ENCODE results near the gene MDC1.
A peak's percentile ranks its signal among the peaks of the same experiment; 100 is the strongest.
"Not testable (repeated sequence)": the region's sequence is repeated elsewhere in the genome, so short reads cannot be mapped to it uniquely, and the experiment has no call there.

The MDC1 gene

GRCh38 chr6:30683183-30683979 lies 33.7 kb downstream of the MDC1 start:
- no peak for DNase-seq (ENCODE audit: low read depth in 2 of 2)

- DNase-seq (ENCODE audit: low read depth in 2 of 2), result peak; percentile 70 to 74
Measured at GRCh38 chr6:30682143-30683117, 34.7 kb downstream of the MDC1 start.

- no peak for DNase-seq (ENCODE audit: low read depth in 2 of 2)
Measured at GRCh38 chr6:30681766-30682142, 35.3 kb downstream of the MDC1 start.

- no peak for DNase-seq (ENCODE audit: low read depth in 2 of 2)
Measured at GRCh38 chr6:30679765-30680535, 37.1 kb downstream of the MDC1 start.

- DNase-seq (ENCODE audit: low read depth in 2 of 2), result peak; percentile 91
Measured at GRCh38 chr6:30678964-30679726, 37.9 kb downstream of the MDC1 start.

- DNase-seq (ENCODE audit: low read depth in 2 of 2), result no peak
Measured at GRCh38 chr6:30676660-30677285, 40.3 kb downstream of the MDC1 start.

GRCh38 chr6:30672445-30673253 lies 44.4 kb downstream of the MDC1 start, which contains the start of gene DHX16:
DHX16 (minus strand) TSS chr6:30673006; CDS start chr6:30672841, 165 bp downstream.
- DNase-seq (ENCODE audit: low read depth in 2 of 2), result peak; percentile 83 to 88

GRCh38 chr6:30670760-30671527 lies 46.1 kb downstream of the MDC1 start:
- DNase-seq (ENCODE audit: low read depth in 2 of 2), result no peak

GRCh38 chr6:30666300-30666699 lies 50.8 kb downstream of the MDC1 start:
- DNase-seq (ENCODE audit: low read depth in 2 of 2), result not testable (repeated sequence)

GRCh38 chr6:30664994-30665767 lies 51.9 kb downstream of the MDC1 start:
- DNase-seq (ENCODE audit: low read depth in 2 of 2), result no peak

- not testable (repeated sequence) for DNase-seq (ENCODE audit: low read depth in 2 of 2)
Measured at GRCh38 chr6:30657922-30658321, 59.2 kb downstream of the MDC1 start.

GRCh38 chr6:30657454-30657853 lies 59.6 kb downstream of the MDC1 start:
- no peak for DNase-seq (ENCODE audit: low read depth in 2 of 2)

GRCh38 chr6:30656513-30656912 lies 60.6 kb downstream of the MDC1 start:
- no peak for DNase-seq (ENCODE audit: low read depth in 2 of 2)

GRCh38 chr6:30655743-30656094 lies 61.4 kb downstream of the MDC1 start:
- DNase-seq (ENCODE audit: low read depth in 2 of 2), result no peak

- no peak for DNase-seq (ENCODE audit: low read depth in 2 of 2)
Measured at GRCh38 chr6:30654798-30655742, 62.0 kb downstream of the MDC1 start.

GRCh38 chr6:30651143-30651542 lies 65.9 kb downstream of the MDC1 start:
- DNase-seq (ENCODE audit: low read depth in 2 of 2), result no peak
